Measurements from ENCODE around the gene DOCK1. TPM values are rescaled to one million over a fixed set of nuclear protein-coding genes. Genes with fewer than 3 reads are reported as not detected.

DOCK1 gene
- total RNA-seq, 2 donors from 2014 or later: 72.4 to 89.3 TPM

- TF ChIP-seq, protein P1, sequence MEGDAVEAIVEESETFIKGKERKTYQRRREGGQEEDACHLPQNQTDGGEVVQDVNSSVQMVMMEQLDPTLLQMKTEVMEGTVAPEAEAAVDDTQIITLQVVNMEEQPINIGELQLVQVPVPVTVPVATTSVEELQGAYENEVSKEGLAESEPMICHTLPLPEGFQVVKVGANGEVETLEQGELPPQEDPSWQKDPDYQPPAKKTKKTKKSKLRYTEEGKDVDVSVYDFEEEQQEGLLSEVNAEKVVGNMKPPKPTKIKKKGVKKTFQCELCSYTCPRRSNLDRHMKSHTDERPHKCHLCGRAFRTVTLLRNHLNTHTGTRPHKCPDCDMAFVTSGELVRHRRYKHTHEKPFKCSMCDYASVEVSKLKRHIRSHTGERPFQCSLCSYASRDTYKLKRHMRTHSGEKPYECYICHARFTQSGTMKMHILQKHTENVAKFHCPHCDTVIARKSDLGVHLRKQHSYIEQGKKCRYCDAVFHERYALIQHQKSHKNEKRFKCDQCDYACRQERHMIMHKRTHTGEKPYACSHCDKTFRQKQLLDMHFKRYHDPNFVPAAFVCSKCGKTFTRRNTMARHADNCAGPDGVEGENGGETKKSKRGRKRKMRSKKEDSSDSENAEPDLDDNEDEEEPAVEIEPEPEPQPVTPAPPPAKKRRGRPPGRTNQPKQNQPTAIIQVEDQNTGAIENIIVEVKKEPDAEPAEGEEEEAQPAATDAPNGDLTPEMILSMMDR (conservative IDR thresholded peaks at IDR 0.05): no peak
- no peak overlapping the region for H3K4me3 Mint-ChIP-seq
Measured at GRCh38 chr10:127303105-127303504, 397.9 kb downstream of the DOCK1 start.

GRCh38 chr10:127303746-127304145 lies 398.5 kb downstream of the DOCK1 start:
- Mint-ChIP-seq H3K36me3 (ENCODE audit: low read depth) (peaks cover 3% of the 10 kb centered on the region), H3K4me1 (peaks cover 3% of the 10 kb centered on the region), H3K27me3 (ENCODE audit: insufficient read depth) (no peaks in the 10 kb centered on the region), H3K4me3 (no peak overlapping the region), H3K27ac (no peak overlapping the region), H3K9me3 (no peaks in the 10 kb centered on the region)
- 96 to 97% methylated on average over 8 of the region's 8 CpGs for WGBS, 2 experiments (ENCODE audit: insufficient coverage in 1 of 2, insufficient read length in 1 of 2)
- Histone ChIP-seq H3K27me3 (ENCODE audit: control insufficient read depth, insufficient read depth, low read length, poor library complexity, severe bottlenecking) (no peaks in the 10 kb centered on the region), H3K27ac (ENCODE audit: low read depth, low read length) (no peak overlapping the region), H3K36me3 (ENCODE audit: control insufficient read depth, insufficient read depth, low read length) (no peaks in the 10 kb centered on the region), H3K9ac (ENCODE audit: extremely low read depth, low read length, poor library complexity, severe bottlenecking) (no peak overlapping the region), H3K4me1 (ENCODE audit: control insufficient read depth, insufficient read depth, low read length) (no peaks in the 10 kb centered on the region), H3K4me3 (ENCODE audit: low read length) (no peak overlapping the region), H3K9me3 (ENCODE audit: control insufficient read depth, low read length) (no peaks in the 10 kb centered on the region)
- TF ChIP-seq, protein P1 (conservative IDR thresholded peaks at IDR 0.05): no peak
- DNase-seq: no peak

More at GRCh38 chr10:127303105-127303504, 397.9 kb downstream of the DOCK1 start:
- peaks cover 3% of the 10 kb centered on the region for H3K36me3 Mint-ChIP-seq (ENCODE audit: low read depth)
- WGBS, 2 experiments (ENCODE audit: insufficient coverage in 1 of 2, insufficient read length in 1 of 2): 85 to 90% methylated on average over 2 of the region's 2 CpGs
- DNase-seq: no peak
- no peak overlapping the region for H3K4me3 ChIP-seq (ENCODE audit: low read length)
- no peaks in the 10 kb centered on the region for H3K36me3 ChIP-seq (ENCODE audit: control insufficient read depth, insufficient read depth, low read length)
- H3K9me3 ChIP-seq (ENCODE audit: control insufficient read depth, low read length): no peaks in the 10 kb centered on the region
- H3K4me1 Mint-ChIP-seq: peaks cover 3% of the 10 kb centered on the region
- H3K9ac ChIP-seq (ENCODE audit: extremely low read depth, low read length, poor library complexity, severe bottlenecking): no peak overlapping the region
- no peaks in the 10 kb centered on the region for H3K9me3 Mint-ChIP-seq
- H3K4me1 ChIP-seq (ENCODE audit: control insufficient read depth, insufficient read depth, low read length): no peaks in the 10 kb centered on the region
- H3K27ac Mint-ChIP-seq: no peak overlapping the region
- H3K27me3 Mint-ChIP-seq (ENCODE audit: insufficient read depth): no peaks in the 10 kb centered on the region
- H3K27me3 ChIP-seq (ENCODE audit: control insufficient read depth, insufficient read depth, low read length, poor library complexity, severe bottlenecking): no peaks in the 10 kb centered on the region
- no peak overlapping the region for H3K27ac ChIP-seq (ENCODE audit: low read depth, low read length)

DNA sequence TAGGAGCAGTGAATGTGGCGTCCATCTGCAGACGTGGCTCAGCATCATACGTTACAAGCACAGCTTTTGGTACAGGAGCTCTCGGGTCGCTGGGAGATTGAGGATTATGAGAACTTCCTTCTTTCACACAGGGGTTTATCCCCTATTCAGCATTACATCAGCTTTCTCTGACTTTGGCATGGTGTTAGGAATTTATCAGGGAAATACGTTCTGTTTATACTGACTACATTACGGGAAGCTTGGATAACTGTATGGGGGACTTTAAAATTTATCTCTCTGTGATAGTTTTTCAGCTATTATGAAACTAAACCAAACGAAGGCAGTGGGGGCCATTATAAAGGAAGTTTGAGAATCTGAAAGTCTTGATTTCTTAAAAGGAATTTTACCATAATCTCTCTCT lies 401.3 kb downstream of the DOCK1 start:
- no peak for DNase-seq
- Mint-ChIP-seq H3K4me3 (no peak overlapping the region), H3K4me1 (peaks cover 3% of the 10 kb centered on the region), H3K27me3 (ENCODE audit: insufficient read depth) (no peaks in the 10 kb centered on the region), H3K36me3 (ENCODE audit: low read depth) (peaks cover 3% of the 10 kb centered on the region), H3K9me3 (no peaks in the 10 kb centered on the region), H3K27ac (no peak overlapping the region)
- H3K9ac ChIP-seq (ENCODE audit: extremely low read depth, low read length, poor library complexity, severe bottlenecking): no peak overlapping the region
- no peaks in the 10 kb centered on the region for H3K9me3 ChIP-seq (ENCODE audit: control insufficient read depth, low read length)
- H3K4me1 ChIP-seq (ENCODE audit: control insufficient read depth, insufficient read depth, low read length): no peaks in the 10 kb centered on the region
- no peak overlapping the region for H3K4me3 ChIP-seq (ENCODE audit: low read length)
- no peaks in the 10 kb centered on the region for H3K36me3 ChIP-seq (ENCODE audit: control insufficient read depth, insufficient read depth, low read length)
- TF ChIP-seq, protein P1 (conservative IDR thresholded peaks at IDR 0.05): no peak
- no peaks in the 10 kb centered on the region for H3K27me3 ChIP-seq (ENCODE audit: control insufficient read depth, insufficient read depth, low read length, poor library complexity, severe bottlenecking)
- 87 to 96% methylated on average over 3 to 8 of the region's 8 CpGs for WGBS, 2 experiments (ENCODE audit: insufficient coverage in 1 of 2, insufficient read length in 1 of 2)
- H3K27ac ChIP-seq (ENCODE audit: low read depth, low read length): no peak overlapping the region

Data from endodermal cell (in vitro differentiated cells).